HG02943 (cell line): ENCODE results near the gene XPO6.

Experiments used
- ATAC-seq: cut with Tn5 transposase; IDR thresholded peaks from one replicate; pipeline ENCODE4 v1.9.1; 2021; ENCODE audit warnings: mild to moderate bottlenecking, low read depth, moderate library complexity; ENCODE audit not compliant: unreplicated experiment

XPO6 gene

DNA sequence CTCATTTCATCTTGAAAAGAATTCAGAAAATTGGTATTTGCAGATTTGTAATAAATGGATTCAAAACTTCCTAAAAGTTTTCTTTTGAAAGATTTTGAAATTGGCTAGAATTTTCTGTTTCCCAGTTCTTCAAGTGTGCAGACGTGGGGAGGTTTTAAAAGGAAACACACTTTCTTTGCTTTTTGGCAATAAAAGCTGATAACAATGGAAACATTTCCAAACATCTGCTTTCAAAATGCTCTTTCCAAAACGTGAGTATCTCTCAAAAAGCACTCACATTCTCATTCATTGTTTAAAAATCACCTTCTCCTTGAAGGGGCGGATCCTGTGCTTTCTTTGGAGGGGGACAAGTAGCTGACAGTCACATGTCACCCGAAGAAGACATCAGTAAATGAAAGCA is 139.7 kb downstream of the XPO6 start:
- no peak for ATAC-seq

DNA sequence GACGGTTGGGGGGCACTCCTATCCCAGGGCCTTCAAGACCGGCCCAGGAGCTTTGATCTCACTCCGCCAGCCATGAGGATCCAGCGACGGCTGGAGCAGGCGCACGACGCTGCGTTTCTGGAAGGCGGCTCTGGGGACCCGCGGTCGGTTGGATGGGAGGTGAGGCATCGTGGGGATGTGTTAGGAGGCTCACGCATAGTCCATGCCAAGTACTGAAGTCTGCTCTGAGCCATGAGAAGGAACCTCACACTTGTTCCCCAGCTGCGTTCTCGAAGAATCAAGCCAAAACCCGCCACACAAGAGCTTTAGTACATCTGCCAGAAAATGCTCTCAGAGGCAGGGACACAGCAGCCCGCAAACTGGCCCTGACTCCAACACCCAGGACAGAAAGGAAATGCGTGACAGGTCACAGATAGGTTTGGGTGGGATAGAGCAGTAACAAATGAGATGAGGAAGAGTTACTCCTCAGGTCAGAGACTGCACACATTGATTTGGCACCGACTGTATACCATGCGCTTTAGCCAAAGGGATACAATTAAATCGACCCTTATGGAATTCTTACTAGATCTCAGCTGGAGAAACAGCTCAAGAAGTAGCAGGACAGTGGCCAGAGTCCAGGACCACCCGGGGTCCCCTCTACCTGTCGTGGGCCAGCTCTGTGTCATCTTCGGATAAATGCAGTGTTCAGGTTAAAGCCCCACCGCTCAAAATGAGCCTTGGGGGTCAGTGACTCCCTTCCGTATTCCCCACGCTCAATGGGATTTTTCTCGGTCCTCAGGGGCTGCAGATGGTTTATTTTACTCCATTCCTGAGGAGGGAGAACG is 141.6 kb downstream of the XPO6 start:
- ATAC-seq: no peak

DNA sequence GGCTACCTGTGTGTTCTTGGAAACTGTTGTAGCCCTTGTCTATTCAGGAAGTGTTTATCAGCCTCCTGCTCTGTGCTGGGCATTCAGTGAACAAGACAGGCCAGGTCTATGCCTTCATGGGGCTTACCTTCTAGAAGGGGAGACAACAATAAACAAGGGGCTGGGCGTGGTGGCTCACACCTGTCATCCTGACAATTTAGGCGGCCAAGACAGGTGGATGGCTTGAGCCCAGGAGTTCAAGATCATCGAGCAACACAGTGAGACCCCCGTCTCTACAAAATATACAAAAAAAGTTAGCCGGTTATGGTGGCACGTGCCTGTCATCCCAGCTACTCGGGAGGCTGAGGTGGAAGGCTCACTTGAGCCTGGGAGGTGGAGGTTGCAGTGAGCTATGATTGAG is 142.8 kb downstream of the XPO6 start:
- no peak for ATAC-seq

DNA sequence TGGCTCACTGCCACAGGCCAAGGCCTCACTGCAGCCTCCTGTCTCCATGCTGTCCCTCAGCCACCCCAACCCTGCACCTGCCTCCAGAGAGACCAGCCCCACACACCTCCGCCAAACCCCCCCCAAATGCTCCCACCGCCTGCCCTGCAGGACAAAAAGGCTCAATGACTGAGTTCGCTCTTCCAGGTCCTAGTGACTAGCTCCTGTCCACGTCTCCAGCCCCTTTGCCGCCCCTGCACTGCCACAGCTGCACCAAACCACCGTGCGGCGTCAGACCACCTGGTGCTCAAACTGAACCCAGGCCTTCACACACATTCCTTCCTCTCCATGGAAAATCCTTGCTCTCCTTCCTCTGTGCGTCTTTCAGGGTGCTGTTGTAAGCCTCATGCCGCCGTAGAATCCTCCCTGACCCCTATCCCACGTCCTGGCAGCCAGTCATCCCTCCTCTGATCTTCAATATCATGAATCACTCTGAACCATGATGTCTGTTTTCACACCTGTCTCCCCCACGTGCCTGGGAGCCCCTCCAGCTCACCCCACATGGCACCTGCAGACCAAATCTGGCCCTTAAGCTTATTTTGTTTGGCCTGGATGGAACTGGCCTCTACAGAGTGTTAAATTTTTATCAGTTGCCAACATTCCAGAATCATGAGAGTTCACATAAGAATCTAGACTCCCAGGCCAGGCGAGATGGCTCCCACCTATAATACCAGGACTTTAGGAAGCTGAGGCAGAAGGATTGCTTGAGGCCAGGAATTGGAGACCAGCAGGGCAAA is 144.0 kb downstream of the XPO6 start:
- ATAC-seq: no peak

DNA sequence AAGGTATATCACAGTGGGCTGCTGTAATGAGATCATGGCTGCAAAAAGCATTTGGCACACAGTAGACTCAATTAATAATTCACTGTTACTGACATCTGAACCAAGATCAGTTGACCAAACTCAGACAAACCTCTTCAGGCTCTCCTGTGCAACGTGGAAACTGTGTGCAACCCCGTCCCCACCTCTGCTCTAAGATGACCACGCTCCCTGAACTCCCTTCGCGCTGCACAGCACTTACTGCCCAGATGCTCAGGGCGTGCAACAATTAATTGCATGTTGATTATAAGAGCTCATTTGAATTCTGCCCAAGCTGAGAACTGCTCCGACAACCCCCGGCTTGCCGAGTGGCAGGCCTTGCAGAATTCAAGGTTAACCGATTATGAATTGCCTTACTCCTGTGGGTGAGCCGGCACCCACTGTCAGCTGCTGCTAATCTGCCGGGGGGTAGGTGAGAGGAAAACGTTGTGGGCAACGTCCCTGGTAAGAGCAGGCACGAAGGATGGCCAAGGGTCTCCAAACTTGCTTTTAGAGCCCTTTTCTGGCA is 147.0 kb downstream of the XPO6 start:
- no peak for ATAC-seq

DNA sequence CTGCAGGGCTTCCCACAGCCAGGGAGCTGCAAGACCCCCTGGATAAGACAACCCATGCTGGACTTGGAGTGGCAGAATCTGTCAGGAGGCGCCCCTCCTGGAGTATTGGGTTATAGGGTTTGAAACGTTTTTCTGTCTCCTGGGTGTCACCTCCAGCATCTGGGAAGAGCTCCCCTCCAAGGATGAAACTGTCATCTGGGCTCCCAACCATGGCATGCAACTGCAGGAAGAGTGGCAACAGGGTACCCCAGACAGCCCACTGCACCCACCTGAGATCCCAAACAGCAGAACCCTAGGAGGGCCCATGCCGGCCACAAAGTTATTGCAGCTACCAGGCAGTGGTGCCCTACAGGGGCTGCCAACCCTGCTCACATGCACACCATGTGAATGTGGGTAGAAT is 147.6 kb downstream of the XPO6 start:
- no peak for ATAC-seq

DNA sequence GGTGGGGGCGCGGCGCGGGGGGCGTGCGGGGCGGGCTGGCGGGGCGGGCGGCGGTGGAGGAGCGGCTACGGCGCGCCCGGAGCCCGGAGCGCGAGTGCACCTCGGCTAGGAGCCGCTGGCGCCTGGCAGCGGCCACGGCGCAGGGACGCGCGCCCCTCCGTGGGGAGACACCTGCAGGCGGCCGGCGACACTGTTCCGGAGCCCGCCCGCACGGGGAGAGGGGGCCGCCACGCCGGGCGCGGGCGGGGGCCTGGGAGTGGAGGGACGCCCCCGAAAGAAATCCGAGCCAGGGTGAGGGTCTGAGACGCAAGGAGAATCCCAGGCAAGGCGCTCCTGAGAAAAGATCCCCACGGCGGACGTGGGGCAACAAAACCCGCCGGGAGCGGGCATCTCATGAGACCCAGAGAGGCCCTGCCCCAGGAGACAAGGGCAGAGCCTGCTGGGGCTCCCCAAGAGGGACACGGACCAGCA is 148.1 kb downstream of the XPO6 start, which contains the start of gene GSG1L:
TSS of gene GSG1L (minus strand) at position 124 of the 471 bp plus-strand sequence. CDS start 290 bp downstream, outside the sequence.
- ATAC-seq: no peak

DNA sequence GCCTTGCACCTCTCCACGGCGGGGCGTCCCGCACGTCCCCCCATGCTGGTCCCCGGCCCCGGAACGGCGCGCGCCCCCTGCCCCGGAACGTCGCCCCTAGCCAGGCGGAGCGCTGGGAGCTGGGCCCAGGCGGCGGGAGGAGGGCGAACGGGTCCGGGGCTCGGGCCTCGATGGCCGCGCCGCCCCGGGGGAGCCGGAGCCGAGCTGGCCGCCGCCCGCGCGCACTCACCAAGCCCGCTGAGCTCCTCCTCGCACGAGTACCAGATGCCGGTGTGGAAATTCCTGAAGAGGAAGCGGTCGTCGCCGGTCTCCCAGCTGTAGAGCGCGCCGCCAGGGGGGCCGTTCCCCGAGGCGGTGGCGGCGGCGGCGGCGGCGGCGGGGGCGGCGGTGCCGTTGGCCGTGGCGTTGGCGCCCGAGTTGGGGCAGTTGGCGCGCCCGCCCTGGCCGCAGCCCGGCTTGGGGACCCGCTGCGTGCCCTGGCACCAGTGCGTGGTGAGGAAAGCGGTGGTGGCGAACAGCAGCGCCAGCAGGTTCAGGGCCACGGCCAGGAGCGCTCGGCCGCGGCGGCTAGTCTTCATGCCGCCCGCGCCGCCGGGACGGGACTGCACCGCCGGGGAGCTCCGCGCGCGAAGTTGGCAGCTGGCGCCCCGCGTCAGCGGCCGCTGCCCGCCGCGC is 148.8 kb downstream of the XPO6 start:
- ATAC-seq: no peak

DNA sequence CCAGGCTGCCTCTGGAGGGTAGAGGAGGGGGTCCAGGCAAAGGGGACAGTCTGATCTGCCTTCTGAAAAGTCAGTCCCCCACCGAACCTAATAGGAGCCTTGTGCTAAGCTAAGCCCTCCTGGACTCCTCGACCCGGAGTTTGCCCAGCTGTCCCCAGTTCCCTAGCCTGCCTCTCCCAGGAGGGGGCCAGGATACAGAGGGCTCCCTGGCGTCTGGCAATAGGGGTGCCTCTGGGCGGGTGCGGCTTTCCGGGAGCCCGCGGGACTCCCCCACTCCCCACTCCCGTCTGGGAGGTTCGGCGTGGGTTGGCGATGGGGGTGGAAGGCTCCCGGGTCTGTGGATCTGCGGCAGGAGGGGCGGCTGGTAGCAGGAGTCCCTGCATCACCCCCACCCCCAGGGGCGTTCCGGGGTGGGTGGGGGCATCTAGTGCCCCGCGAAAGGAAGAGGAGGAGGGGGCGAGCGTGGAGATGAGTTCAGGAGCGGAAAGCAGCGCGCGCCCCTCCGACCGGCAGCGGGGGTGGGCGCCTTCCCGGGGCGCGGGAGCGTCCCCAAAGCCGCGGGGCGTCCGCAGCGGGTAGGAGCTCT is 149.4 kb downstream of the XPO6 start:
- no peak for ATAC-seq

DNA sequence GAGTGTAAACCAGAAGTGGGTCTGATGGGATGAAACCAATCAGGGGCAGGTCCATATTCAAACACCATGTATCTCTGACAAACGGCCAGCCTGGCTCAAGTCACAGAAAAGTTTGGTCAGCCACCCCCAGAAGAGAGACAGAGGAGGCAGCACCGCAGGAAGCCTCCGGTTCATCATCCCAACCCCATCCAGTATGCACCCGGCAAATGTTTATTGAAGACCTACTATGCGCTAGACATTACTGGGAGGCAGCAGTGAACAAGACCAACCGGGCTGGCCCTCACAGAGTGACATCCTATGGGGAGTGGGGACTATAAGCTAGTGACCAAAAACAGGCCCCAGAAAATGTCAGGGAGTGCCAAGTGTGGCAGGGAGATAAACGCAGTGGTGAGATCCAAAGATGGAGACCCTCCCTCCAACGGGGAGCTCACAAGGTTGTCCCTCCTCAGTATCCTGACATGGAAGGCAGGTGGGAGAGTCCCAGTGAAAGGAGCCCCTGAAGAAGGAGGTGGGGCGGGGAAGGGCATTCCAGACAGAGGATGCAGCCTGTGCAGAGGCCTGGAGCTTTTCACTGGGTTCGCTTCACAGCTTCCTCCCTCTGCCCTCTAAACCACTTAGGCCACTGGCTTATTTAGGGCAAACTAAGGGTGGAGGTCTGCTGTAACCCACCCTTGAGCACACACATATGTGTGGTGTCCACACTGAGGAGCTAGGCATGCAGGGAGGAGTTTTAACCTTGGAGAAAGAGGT is 150.2 kb downstream of the XPO6 start:
- ATAC-seq: no peak

DNA sequence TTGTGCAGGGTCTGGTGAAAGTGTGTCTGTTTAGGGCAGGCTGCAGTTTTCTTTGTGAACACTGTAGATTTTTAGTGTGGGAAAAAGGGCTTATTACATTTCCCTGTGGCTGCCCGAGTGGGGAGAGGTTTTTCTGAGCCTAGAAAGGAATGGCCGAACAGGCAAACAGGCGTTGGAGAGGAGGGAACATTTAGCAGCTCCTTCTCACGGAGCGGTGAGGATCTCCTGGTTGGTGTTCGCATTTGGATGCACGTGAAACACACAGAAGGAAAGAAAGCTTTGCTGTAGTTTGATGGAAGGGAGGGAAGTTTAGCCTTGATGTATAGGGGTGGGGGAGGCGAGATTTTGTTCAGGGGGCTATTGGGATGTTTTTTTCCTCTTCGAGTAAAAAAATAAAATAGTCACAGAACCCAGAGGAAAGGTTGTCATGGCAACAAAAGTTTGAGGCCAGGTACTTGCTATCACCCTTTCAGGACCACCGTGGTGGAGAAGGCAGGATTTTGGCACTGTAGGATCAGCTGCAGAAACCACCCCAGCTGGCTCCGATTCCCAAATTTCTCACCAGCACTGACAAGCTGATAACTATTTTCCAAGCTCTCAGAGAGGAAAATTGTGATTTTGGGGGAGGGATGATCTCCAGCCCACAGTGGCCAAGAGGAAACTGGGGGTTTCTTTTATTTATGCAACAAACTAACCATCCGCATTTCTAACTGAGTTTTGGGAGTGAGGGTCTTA is 151.8 kb downstream of the XPO6 start:
- ATAC-seq: no peak

DNA sequence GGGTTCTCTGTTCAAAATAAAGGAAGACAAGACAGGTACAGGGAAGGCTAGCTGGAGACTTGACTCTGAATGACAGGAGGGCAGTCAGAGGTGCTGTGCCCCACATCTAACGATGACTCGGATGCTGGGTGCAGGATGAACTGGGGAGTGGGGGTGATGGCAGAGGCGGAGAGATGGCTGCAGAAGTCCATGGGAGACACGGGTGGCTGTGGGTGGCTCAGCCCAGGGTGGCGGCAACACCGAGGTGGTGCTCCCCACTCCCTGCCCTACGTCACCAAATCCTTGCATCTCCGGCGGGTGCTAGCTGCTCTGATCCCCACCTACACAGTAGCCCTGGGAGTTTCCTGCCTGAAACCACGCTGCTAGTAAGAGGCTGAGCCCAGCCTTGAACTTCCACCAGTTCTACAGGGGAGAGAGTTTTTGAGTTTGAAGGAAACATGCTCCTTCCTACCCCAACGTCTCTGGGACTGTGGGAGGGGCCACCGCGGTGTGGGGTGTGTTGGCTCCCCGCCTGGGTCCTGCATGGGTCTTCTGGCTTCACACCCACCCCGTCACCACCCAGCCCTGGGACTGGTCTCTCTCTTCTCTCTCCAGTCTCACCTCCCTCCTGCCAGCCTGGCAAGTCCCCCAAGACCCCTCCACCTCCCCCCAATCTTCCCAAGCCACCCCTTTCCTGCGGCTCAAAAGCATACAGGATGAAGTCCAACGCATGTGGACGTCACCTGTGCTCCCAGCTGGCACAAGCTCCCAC is 152.8 kb downstream of the XPO6 start:
- no peak for ATAC-seq

DNA sequence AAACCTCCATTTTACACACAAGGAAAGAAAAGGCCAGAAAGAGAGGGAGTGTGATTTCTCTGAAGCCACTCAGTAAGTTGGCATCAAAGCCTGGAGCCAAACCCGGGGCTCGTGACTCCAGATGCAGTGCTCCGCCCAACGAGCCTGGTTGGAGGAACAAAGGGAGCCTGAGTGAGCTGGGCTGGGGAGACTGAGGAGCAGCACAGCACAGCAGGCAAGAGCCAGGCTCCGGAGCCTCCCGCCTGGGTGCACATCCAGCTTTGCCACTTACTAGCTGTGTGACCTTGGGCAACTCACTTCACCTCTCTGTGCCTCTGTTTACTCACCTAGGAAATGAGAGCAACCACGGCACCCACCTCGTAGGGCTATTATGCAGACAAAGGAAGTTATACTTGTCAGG is 153.8 kb downstream of the XPO6 start:
- no peak for ATAC-seq

DNA sequence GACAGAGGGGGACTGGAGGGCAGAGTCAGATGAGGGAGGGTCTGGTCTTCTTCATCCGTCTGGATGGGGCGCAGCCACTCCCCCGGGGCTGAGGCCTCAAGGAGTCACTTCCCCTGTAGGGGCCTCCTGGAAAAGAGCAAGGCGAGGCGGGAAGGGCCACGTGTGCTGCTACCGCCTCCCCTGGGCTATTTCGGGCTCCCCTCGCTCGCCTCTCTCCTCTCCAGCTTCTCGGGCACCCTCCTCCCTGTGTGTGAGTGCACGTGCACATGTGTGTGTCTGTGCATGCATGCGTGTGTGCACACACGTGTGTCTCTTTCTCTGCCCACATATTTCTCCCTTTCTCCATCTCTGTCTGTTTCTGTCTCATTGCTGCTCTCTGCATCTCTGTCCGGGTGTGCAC is 158.3 kb downstream of the XPO6 start:
- no peak for ATAC-seq

DNA sequence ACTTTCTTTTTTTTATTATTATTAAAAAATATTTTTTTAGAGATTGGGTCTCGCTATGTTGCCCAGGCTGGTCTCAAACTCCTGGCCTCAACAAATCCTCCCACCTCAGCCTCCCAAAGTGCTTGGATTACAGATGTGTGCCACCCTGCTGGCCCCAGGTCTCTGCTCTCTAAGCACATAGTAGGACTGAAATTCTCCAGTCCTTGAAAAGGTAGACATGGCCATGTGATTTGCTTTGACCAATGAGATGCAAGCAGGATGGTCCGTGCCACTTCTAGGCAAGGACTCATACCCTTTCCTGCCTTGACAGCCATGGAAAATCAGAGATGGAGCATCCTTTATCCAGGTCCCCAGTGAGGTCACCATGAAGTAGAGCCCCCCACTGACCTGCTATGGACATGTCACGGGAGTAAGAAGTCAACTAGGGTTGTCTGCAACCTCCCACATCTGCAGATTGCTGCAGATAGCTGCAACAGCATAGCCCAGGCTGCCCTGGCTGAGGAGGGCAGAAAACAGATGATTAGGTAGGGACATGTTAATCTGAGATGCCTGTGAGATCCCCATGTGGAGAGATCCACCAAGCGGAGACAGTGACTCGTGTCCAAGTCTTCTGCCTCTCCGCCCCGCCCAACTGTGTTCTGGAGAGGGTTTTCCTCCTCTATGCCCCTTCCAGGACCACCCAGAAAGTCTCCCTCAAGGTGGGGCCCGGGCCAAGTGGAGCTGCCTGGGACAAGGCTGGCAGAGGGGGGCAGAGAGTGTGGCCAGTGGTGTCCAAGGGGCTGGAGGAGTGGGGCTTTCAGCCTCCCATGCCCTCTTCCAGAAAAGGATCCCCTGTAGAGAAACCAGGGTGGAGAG is 159.3 kb downstream of the XPO6 start:
- ATAC-seq: no peak

DNA sequence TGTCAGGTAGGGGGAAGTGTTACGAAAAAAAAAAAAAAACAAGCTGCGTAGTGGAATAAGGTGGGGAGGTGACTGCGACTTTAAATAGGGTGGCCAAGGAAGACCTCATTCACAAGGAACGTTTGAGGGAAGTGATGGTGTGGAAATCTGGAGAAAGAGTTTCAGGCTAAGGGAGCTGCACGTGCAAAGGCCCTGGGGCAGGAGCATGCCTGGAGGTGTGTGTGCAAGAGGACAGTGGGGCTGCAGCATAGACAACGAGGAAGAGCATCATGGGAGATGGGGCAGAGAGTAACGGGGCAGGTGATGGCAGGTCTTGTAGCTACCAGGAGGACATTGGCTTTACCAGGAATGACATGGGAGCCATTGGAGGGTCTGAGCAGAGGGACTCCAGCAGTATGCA is 160.3 kb downstream of the XPO6 start:
- no peak for ATAC-seq
